H9 (cell line): ENCODE data around the gene MFSD11. TPM values are rescaled to one million over a fixed set of nuclear protein-coding genes. Genes with fewer than 3 reads are reported as not detected.
A peak's percentile ranks its signal among the peaks of the same experiment; 100 is the strongest.

Experiments
- DNase-seq: peaks from one replicate; pipeline ENCODE4 v3.0.0-alpha.2; 2017
- H2AFZ ChIP-seq: one replicate; pipeline ENCODE4 v1.6.1; 2013; ENCODE audit warnings: mild to moderate bottlenecking, low read length, control low read depth, moderate library complexity
- H2AK5ac ChIP-seq: 2 replicates; pipeline ENCODE4 v1.6.1; 2013; ENCODE audit warnings: low read length, control low read depth, mixed read lengths; ENCODE audit not compliant: insufficient read length
- H2BK120ac ChIP-seq: one replicate; pipeline ENCODE4 v1.6.1; 2013; ENCODE audit warnings: low read depth, mild to moderate bottlenecking, low read length, control low read depth, inconsistent platforms; ENCODE audit not compliant: poor library complexity, severe bottlenecking
- H2BK12ac ChIP-seq: 2 replicates; pipeline ENCODE4 v1.6.1; 2013; ENCODE audit warnings: low read length, control low read depth, mixed read lengths, low read depth; ENCODE audit not compliant: insufficient read length
- H2BK15ac ChIP-seq: 2 replicates; pipeline ENCODE4 v1.6.1; 2013; ENCODE audit warnings: low read depth, low read length, control low read depth
- H2BK20ac ChIP-seq: one replicate; pipeline ENCODE4 v1.6.1; 2013; ENCODE audit warnings: low read depth, mild to moderate bottlenecking, low read length, control low read depth, inconsistent platforms; ENCODE audit not compliant: poor library complexity, severe bottlenecking
- H2BK5ac ChIP-seq: 2 replicates; pipeline ENCODE4 v1.6.1; 2013; ENCODE audit warnings: low read length, control low read depth, mixed read lengths; ENCODE audit not compliant: insufficient read length
- H3K14ac ChIP-seq: 2 replicates; pipeline ENCODE4 v1.6.1; 2013; ENCODE audit warnings: low read length, control low read depth; ENCODE audit not compliant: insufficient read depth
- H3K18ac ChIP-seq: 2 replicates; pipeline ENCODE4 v1.6.1; 2013; ENCODE audit warnings: low read depth, mild to moderate bottlenecking, mixed read lengths, low read length, control low read depth; ENCODE audit not compliant: insufficient read length
- H3K23ac ChIP-seq: 2 replicates; pipeline ENCODE4 v1.6.1; 2013; ENCODE audit warnings: low read length, control low read depth, mixed read lengths, low read depth; ENCODE audit not compliant: insufficient read length
- H3K23me2 ChIP-seq: 2 replicates; pipeline ENCODE4 v1.6.1; 2013; ENCODE audit warnings: low read depth, mild to moderate bottlenecking, mixed read lengths, low read length, control low read depth; ENCODE audit not compliant: insufficient read length, poor library complexity, severe bottlenecking
- H3K27ac ChIP-seq: 2 replicates; pipeline ENCODE4 v1.5.1; 2013; ENCODE audit warnings: low read length, control low read depth, mixed read lengths, low read depth; ENCODE audit not compliant: insufficient read length
- H3K27me3 ChIP-seq: 2 replicates; pipeline ENCODE4 v1.6.1; 2013; ENCODE audit warnings: low read length, control low read depth, inconsistent platforms; ENCODE audit not compliant: insufficient read depth
- H3K4ac ChIP-seq: 2 replicates; pipeline ENCODE4 v1.6.1; 2013; ENCODE audit warnings: low read depth, mild to moderate bottlenecking, control low read depth, inconsistent platforms, low read length, moderate library complexity
- H3K4me1 ChIP-seq: 2 replicates; pipeline ENCODE4 v1.6.1; 2013; ENCODE audit warnings: low read length, control low read depth, inconsistent platforms; ENCODE audit not compliant: insufficient read depth
- H3K4me2 ChIP-seq: 2 replicates; pipeline ENCODE4 v1.6.1; 2013; ENCODE audit warnings: low read length, control low read depth, mixed read lengths; ENCODE audit not compliant: insufficient read length, insufficient read depth
- H3K56ac ChIP-seq: 2 replicates; pipeline ENCODE4 v1.6.1; 2013; ENCODE audit warnings: low read depth, mild to moderate bottlenecking, mixed read lengths, low read length, control low read depth; ENCODE audit not compliant: insufficient read length
- H3K79me1 ChIP-seq: 2 replicates; pipeline ENCODE4 v1.6.1; 2013; ENCODE audit warnings: low read depth, mild to moderate bottlenecking, moderate library complexity, low read length, control low read depth, inconsistent platforms; ENCODE audit not compliant: insufficient read depth, poor library complexity, severe bottlenecking
- H3K79me2 ChIP-seq: 2 replicates; pipeline ENCODE4 v1.6.1; 2013; ENCODE audit warnings: low read length, control low read depth, inconsistent platforms; ENCODE audit not compliant: insufficient read depth
- H3K9ac ChIP-seq: 2 replicates; pipeline ENCODE4 v1.6.1; 2013; ENCODE audit warnings: low read length, control low read depth, mixed read lengths; ENCODE audit not compliant: insufficient read length; ENCODE audit errors: extremely low read depth
- H3K9me3 ChIP-seq: one replicate; pipeline ENCODE4 v1.6.1; 2013; ENCODE audit warnings: low read depth, low read length, inconsistent platforms; ENCODE audit not compliant: control insufficient read depth
- H3T11ph ChIP-seq: one replicate; pipeline ENCODE4 v1.6.1; 2013; ENCODE audit warnings: mild to moderate bottlenecking, low read length, control low read depth, inconsistent platforms
- H4K20me1 ChIP-seq: one replicate; pipeline ENCODE4 v1.6.1; 2013; ENCODE audit not compliant: control insufficient read depth, insufficient read length, insufficient read depth
- H4K5ac ChIP-seq: 2 replicates; pipeline ENCODE4 v1.6.1; 2013; ENCODE audit warnings: low read depth, mild to moderate bottlenecking, mixed read lengths, low read length, control low read depth; ENCODE audit not compliant: insufficient read length
- H4K8ac ChIP-seq: replicated peaks from 2 replicates; pipeline ENCODE4 v1.6.1; 2013; ENCODE audit warnings: low read length, control low read depth, mixed read lengths, low read depth; ENCODE audit not compliant: insufficient read length
- H4K91ac ChIP-seq: 2 replicates; pipeline ENCODE4 v1.6.1; 2013; ENCODE audit warnings: low read depth, mild to moderate bottlenecking, moderate library complexity, mixed read lengths, low read length, control low read depth; ENCODE audit not compliant: insufficient read length
- H3K27ac Mint-ChIP-seq, 3 experiments: 2 replicates in 2 of 3; 3 replicates in 1 of 3; pipeline ENCODE4 v1.8.0; 2020 to 2021; ENCODE audit warnings: mixed read lengths in 3 of 3, mild to moderate bottlenecking in 1 of 3, moderate library complexity in 1 of 3
- H3K27me3 Mint-ChIP-seq: 2 replicates; pipeline ENCODE4 v1.8.0; 2021; ENCODE audit warnings: low read depth, mild to moderate bottlenecking, moderate library complexity, mixed read lengths
- H3K36me3 Mint-ChIP-seq, 3 experiments: 2 replicates in 2 of 3; 3 replicates in 1 of 3; pipeline ENCODE4 v1.8.0; 2020 to 2021; ENCODE audit warnings: low read depth in 3 of 3, mixed read lengths in 3 of 3; ENCODE audit not compliant: insufficient read depth in 1 of 3
- H3K4me1 Mint-ChIP-seq, 2 experiments: 2 replicates each; pipeline ENCODE4 v1.8.0; 2020; ENCODE audit warnings: mixed read lengths in 2 of 2
- H3K4me3 Mint-ChIP-seq, 2 experiments: 2 replicates in 1 of 2; 3 replicates in 1 of 2; pipeline ENCODE4 v1.8.0; 2020 to 2021; ENCODE audit warnings: mild to moderate bottlenecking in 2 of 2, mixed read lengths in 2 of 2, moderate library complexity in 1 of 2
- H3K9me3 Mint-ChIP-seq, 2 experiments: 2 replicates in 1 of 2; 3 replicates in 1 of 2; pipeline ENCODE4 v1.8.0; 2020; ENCODE audit warnings: mild to moderate bottlenecking in 2 of 2, mixed read lengths in 2 of 2, moderate library complexity in 1 of 2
- WGBS: extraction: QIAGEN DNeasy Blood & Tissue Kit; methylation state at CpG from one replicate; pipeline ENCODE4 v1.1.7; 2013; ENCODE audit warnings: missing lambda C conversion rate, low lambda C conversion rate, mixed read lengths; ENCODE audit not compliant: insufficient read length; ENCODE audit errors: extremely low coverage; 5-methylcytosine and 5-hydroxymethylcytosine counted together
- total RNA-seq: library from RNA; stranded (reverse); gene quantifications from 2 replicates; pipeline ENCODE4 v1.2.1, GENCODE V29; 2021
- TF ChIP-seq, protein P1 (sequence below): fragments of 200-600 bp; sonication (generic); conservative IDR thresholded peaks from 3 replicates; pipeline ENCODE4 v1.8.0; 2021; ENCODE audit warnings: antibody characterized with exemption, mild to moderate bottlenecking

The MFSD11 gene
- total RNA-seq, 1 experiment from 2014 or later, result 19.9 TPM

- no peak overlapping the region for H3K9ac ChIP-seq
These were observed 37.7 kb upstream of the MFSD11 start for GRCh38 chr17:76700270-76700616.

More at GRCh38 chr17:76700270-76700616, 37.7 kb upstream of the MFSD11 start:
- H3K27ac ChIP-seq, result no peak overlapping the region
- H3K4me1 ChIP-seq, result peaks cover 5% of the 10 kb centered on the region; the same call in 1 of the 2 replicates
- H3T11ph ChIP-seq, result no peak overlapping the region
- H3K79me1 ChIP-seq, result no peaks in the 10 kb centered on the region
- Mint-ChIP-seq H3K9me3 (no peaks in the 10 kb centered on the region), H3K36me3 (no peaks in the 10 kb centered on the region), H3K4me3 (no peak overlapping the region; a peak in 1 of 5 replicates), H3K27me3 (peaks cover 2% of the 10 kb centered on the region), H3K4me1 (peaks cover 35 to 58% of the 10 kb centered on the region in 2 experiments), H3K27ac (peak overlapping the region in 2 of 3 experiments; percentile 50 to 54; a peak in 4 of 7 replicates)
- H2AK5ac ChIP-seq, result no peak overlapping the region
- no peak overlapping the region for H3K23ac ChIP-seq
- H3K4me2 ChIP-seq, result no peak overlapping the region
- H2BK12ac ChIP-seq, result no peak overlapping the region
- no peak overlapping the region for H2BK15ac ChIP-seq
- no peak overlapping the region for H4K91ac ChIP-seq
- H3K4ac ChIP-seq, result no peak overlapping the region
- H3K56ac ChIP-seq, result no peak overlapping the region
- H3K27me3 ChIP-seq, result no peaks in the 10 kb centered on the region
- DNase-seq, result no peak
- H3K18ac ChIP-seq, result peak overlapping the region; percentile 37
- H3K23me2 ChIP-seq, result peaks cover 3% of the 10 kb centered on the region
- no peaks in the 10 kb centered on the region for H4K20me1 ChIP-seq
- TF ChIP-seq, protein P1, sequence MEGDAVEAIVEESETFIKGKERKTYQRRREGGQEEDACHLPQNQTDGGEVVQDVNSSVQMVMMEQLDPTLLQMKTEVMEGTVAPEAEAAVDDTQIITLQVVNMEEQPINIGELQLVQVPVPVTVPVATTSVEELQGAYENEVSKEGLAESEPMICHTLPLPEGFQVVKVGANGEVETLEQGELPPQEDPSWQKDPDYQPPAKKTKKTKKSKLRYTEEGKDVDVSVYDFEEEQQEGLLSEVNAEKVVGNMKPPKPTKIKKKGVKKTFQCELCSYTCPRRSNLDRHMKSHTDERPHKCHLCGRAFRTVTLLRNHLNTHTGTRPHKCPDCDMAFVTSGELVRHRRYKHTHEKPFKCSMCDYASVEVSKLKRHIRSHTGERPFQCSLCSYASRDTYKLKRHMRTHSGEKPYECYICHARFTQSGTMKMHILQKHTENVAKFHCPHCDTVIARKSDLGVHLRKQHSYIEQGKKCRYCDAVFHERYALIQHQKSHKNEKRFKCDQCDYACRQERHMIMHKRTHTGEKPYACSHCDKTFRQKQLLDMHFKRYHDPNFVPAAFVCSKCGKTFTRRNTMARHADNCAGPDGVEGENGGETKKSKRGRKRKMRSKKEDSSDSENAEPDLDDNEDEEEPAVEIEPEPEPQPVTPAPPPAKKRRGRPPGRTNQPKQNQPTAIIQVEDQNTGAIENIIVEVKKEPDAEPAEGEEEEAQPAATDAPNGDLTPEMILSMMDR, result no peak
- WGBS, result no CpG with 5 or more reads among the region's 8 CpGs
- no peak overlapping the region for H3K14ac ChIP-seq
- no peak overlapping the region for H4K8ac ChIP-seq
- H2BK20ac ChIP-seq, result no peak overlapping the region
- H2AFZ ChIP-seq, result no peak overlapping the region
- no peak overlapping the region for H2BK120ac ChIP-seq
- no peak overlapping the region for H2BK5ac ChIP-seq
- H4K5ac ChIP-seq, result no peak overlapping the region
- H3K79me2 ChIP-seq, result no peaks in the 10 kb centered on the region
- no peaks in the 10 kb centered on the region for H3K9me3 ChIP-seq
